Smooth muscle cell (in vitro differentiated cells): Measurements from ENCODE around the gene ACTN1. TPM values are rescaled to one million over a fixed set of nuclear protein-coding genes. Genes with fewer than 3 reads are reported as not detected.

ENCODE experiments used
- DNase-seq: peaks from one replicate; lab custom pipeline; 2025; ENCODE audit not compliant: unreplicated experiment; lab: John Stamatoyannopoulos, UW
- H2AFZ ChIP-seq: fragments of 200-600 bp; sonication (generic); 2 replicates; pipeline ENCODE4 v1.6.0; 2016; ENCODE audit warnings: antibody characterized with exemption, low read depth, mild to moderate bottlenecking
- H3F3A ChIP-seq: fragments of 200-600 bp; sonication (generic); 2 replicates; pipeline ENCODE4 v1.6.0; 2017; ENCODE audit warnings: antibody characterized with exemption, low read depth
- H3K27ac ChIP-seq: fragments of 200-600 bp; sonication (generic); 2 replicates; pipeline ENCODE4 v1.5.1; 2016; ENCODE audit warnings: low read depth, mild to moderate bottlenecking
- H3K27me3 ChIP-seq: fragments of 200-600 bp; sonication (generic); 2 replicates; pipeline ENCODE4 v1.6.1; 2016; ENCODE audit warnings: low read depth, mild to moderate bottlenecking
- H3K36me3 ChIP-seq: fragments of 200-600 bp; sonication (generic); 2 replicates; pipeline ENCODE4 v1.5.1; 2016; ENCODE audit warnings: low read depth
- H3K4me1 ChIP-seq: fragments of 200-600 bp; sonication (generic); 2 replicates; pipeline ENCODE4 v1.5.1; 2016; ENCODE audit warnings: low read depth
- H3K4me2 ChIP-seq: fragments of 200-600 bp; sonication (generic); 2 replicates; pipeline ENCODE4 v1.6.0; 2016; ENCODE audit warnings: mild to moderate bottlenecking
- H3K4me3 ChIP-seq: fragments of 200-600 bp; sonication (generic); 2 replicates; pipeline ENCODE4 v1.5.1; 2016; ENCODE audit warnings: mild to moderate bottlenecking
- H3K79me2 ChIP-seq: fragments of 200-600 bp; sonication (generic); 2 replicates; pipeline ENCODE4 v1.6.0; 2016; ENCODE audit warnings: low read depth, mild to moderate bottlenecking
- H3K9ac ChIP-seq: fragments of 200-600 bp; sonication (generic); 2 replicates; pipeline ENCODE4 v1.6.0; 2016; ENCODE audit warnings: low read depth
- H3K9me3 ChIP-seq: fragments of 200-600 bp; sonication (generic); replicated peaks from 2 replicates; pipeline ENCODE4 v1.5.1; 2016; ENCODE audit warnings: low read depth
- H4K20me1 ChIP-seq: fragments of 200-600 bp; sonication (generic); 2 replicates; pipeline ENCODE4 v1.6.0; 2016; ENCODE audit warnings: low read depth
- CTCF ChIP-seq: fragments of 200-600 bp; sonication (generic); IDR thresholded peaks from 2 replicates; pipeline ENCODE4 v1.5.1; 2017; ENCODE audit warnings: borderline replicate concordance, mild to moderate bottlenecking, antibody characterized with exemption; ENCODE audit not compliant: insufficient read depth, poor library complexity, severe bottlenecking
- WGBS: methylation state at CpG from one replicate; pipeline ENCODE4 v1.1.7; 2016; ENCODE audit warnings: low lambda C conversion rate; 5-methylcytosine and 5-hydroxymethylcytosine counted together
- polyA plus RNA-seq: library from polyadenylated mRNA; unstranded; fragments of >200 nt; fragmentation: Nextera tagmentation; extraction: Ambion mirVana; gene quantifications from 2 replicates; pipeline ENCODE4 v1.2.1, GENCODE V29; 2016
- total RNA-seq: library from RNA; depleted of rRNA; stranded (reverse); fragments of >200 nt; gene quantifications from 2 replicates; pipeline ENCODE4 v1.2.3, GENCODE V29; 2014

Gene ACTN1
- total and polyA plus RNA-seq, 2 experiments from 2014 or later: 422 to 806 TPM

- Histone ChIP-seq H2AFZ (no peak overlapping the region), H4K20me1 (no peaks in the 10 kb centered on the region), H3K27ac (no peak overlapping the region), H3K4me3 (no peak overlapping the region), H3F3A (no peaks in the 10 kb centered on the region), H3K4me1 (no peaks in the 10 kb centered on the region), H3K27me3 (no peaks in the 10 kb centered on the region), H3K36me3 (no peaks in the 10 kb centered on the region), H3K79me2 (no peaks in the 10 kb centered on the region), H3K4me2 (no peak overlapping the region), H3K9me3 (no peaks in the 10 kb centered on the region), H3K9ac (no peak overlapping the region)
- TF ChIP-seq CTCF: no peak
- 87% methylated on average over 2 of the region's 2 CpGs for WGBS
- no peak for DNase-seq
Measured at GRCh38 chr14:68994056-68994455, 15.0 kb upstream of the ACTN1 start.

GRCh38 chr14:68987653-68988036, 8.5 kb upstream of the ACTN1 start:
- 79% methylated on average over 1 of the region's 1 CpG for WGBS
- Histone ChIP-seq H3K4me3 (no peak overlapping the region), H3K4me2 (no peak overlapping the region), H3F3A (no peaks in the 10 kb centered on the region), H3K27ac (no peak overlapping the region), H3K4me1 (no peaks in the 10 kb centered on the region), H3K27me3 (no peaks in the 10 kb centered on the region), H3K9me3 (no peaks in the 10 kb centered on the region), H3K9ac (no peak overlapping the region), H3K36me3 (no peaks in the 10 kb centered on the region), H2AFZ (no peak overlapping the region), H4K20me1 (no peaks in the 10 kb centered on the region), H3K79me2 (no peaks in the 10 kb centered on the region)
- DNase-seq: no peak
- TF ChIP-seq CTCF: no peak

- no peaks in the 10 kb centered on the region for H3K79me2 ChIP-seq
- no peaks in the 10 kb centered on the region for H3K9me3 ChIP-seq
- no peaks in the 10 kb centered on the region for H4K20me1 ChIP-seq
- H3K4me3 ChIP-seq: no peak overlapping the region
- DNase-seq: no peak
- H2AFZ ChIP-seq: no peak overlapping the region
- no peak overlapping the region for H3K9ac ChIP-seq
- H3F3A ChIP-seq: no peaks in the 10 kb centered on the region
- peak overlapping the region; percentile 34 for H3K4me2 ChIP-seq
- WGBS: 76% methylated on average over 2 of the region's 2 CpGs
- H3K27me3 ChIP-seq: no peaks in the 10 kb centered on the region
- no peaks in the 10 kb centered on the region for H3K4me1 ChIP-seq
- H3K36me3 ChIP-seq: no peaks in the 10 kb centered on the region
- TF ChIP-seq CTCF: no peak
- peak overlapping the region; percentile 40 for H3K27ac ChIP-seq
Measured at GRCh38 chr14:68986926-68987652, 8.0 kb upstream of the ACTN1 start.

GRCh38 chr14:68986225-68986624, 7.1 kb upstream of the ACTN1 start:
- Histone ChIP-seq H3F3A (no peaks in the 10 kb centered on the region), H3K79me2 (no peaks in the 10 kb centered on the region), H3K9me3 (no peaks in the 10 kb centered on the region), H3K36me3 (no peaks in the 10 kb centered on the region), H3K4me2 (peak overlapping the region; percentile 34), H3K4me1 (no peaks in the 10 kb centered on the region), H3K27ac (peak overlapping the region; percentile 40), H3K27me3 (no peaks in the 10 kb centered on the region), H3K4me3 (no peak overlapping the region), H3K9ac (no peak overlapping the region), H4K20me1 (no peaks in the 10 kb centered on the region), H2AFZ (no peak overlapping the region)
- TF ChIP-seq CTCF: no peak
- no peak for DNase-seq
- 35% methylated on average over 2 of the region's 2 CpGs for WGBS
